Effector CD4-positive, alpha-beta T cell (primary cell): ENCODE measurements around the gene C17orf107.

Experiments
- DNase-seq: peaks from one replicate; pipeline ENCODE4 v3.0.0-alpha.2; 2020

Gene C17orf107

DNA sequence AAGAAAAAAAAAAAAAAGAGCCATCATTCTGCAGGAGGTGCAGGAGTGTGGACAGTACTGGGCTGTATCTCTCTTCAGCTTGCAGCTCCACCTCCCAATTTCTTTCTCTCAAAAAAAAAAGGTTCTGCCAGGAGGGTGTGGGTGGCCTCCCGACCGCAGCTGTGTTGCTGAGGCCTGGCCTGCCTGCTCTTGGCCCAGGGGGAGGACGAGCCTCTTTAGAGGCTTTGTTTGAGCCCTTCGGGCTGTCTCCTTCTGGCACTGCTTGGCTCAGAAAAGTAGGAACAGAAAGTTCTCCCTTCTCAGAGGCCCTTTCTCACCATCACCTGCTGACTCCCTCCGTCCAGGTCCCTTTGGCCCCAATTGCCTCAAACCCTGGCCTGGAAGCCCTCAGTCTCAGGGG is 22.2 kb upstream of the C17orf107 start:
- no peak for DNase-seq

GRCh38 chr17:4879601-4880000 is 19.7 kb upstream of the C17orf107 start:
- no peak for DNase-seq

GRCh38 chr17:4880857-4881256 is 18.5 kb upstream of the C17orf107 start:
- no peak for DNase-seq

DNA sequence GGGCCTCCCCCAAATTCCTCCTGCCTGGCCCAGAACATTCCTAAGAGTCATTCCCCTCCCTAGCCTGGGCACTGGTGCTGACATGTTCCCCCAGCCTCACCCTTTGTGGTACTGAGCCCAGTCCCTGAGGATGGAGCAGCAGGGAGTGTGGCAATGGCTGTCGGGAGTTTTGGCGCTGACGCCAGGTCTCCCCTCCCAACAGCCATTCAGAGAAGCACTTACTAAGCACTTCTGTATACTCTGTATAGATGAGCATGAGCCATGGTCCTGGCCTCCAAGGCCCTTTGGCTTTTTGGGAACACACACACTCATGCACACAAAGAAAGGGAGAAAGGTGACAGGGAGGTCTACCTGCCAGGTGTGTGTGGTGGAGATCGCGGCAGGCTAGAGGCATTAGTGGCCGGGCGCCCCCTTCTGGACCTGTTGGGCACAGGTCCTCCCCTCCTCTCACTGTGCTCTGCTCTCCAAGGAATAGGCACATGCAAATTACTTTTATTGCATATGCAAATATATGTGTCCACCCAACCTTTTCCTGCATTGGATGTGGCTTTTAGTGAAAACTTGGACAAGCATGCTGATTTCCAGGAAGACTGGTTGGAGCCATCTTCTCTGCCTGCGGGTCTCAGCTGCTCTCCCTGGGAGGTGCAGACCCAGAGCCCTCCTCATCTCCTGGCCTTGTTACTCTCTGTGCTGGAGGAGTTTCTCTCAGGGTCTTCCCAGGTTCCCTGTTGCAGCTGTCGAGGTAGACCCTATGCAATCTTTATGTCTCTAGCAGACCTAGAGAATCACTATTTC is 17.4 kb upstream of the C17orf107 start:
- DNase-seq = peak; percentile 60

DNA sequence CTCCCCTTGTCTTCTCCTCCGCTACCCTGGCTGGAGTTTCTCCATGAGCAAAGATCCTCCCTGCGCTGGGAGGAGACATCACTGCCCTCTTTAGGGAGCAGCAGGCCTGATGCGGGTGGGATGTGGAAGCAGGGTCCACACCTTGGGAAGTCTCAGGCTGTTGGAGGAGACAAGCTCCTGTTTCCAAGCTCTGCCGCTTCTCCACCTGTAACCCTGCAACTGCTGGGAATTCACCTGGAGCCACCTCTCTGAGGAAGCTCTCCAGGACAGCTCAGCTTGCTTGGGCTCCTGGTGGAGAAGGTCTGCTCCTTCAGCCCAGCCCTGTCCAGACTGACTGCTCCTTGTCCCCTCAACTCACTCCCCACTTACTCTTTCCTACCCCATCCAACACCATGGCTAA is 14.8 kb upstream of the C17orf107 start:
- DNase-seq = no peak

GRCh38 chr17:4886830-4887229 is 12.5 kb upstream of the C17orf107 start:
- no peak for DNase-seq

- no peak for DNase-seq
These were observed 11.8 kb upstream of the C17orf107 start for GRCh38 chr17:4887581-4887980.

GRCh38 chr17:4891411-4892410 is 7.6 kb upstream of the C17orf107 start:
- no peak for DNase-seq

GRCh38 chr17:4892499-4893221 is 6.7 kb upstream of the C17orf107 start:
- no peak for DNase-seq

DNA sequence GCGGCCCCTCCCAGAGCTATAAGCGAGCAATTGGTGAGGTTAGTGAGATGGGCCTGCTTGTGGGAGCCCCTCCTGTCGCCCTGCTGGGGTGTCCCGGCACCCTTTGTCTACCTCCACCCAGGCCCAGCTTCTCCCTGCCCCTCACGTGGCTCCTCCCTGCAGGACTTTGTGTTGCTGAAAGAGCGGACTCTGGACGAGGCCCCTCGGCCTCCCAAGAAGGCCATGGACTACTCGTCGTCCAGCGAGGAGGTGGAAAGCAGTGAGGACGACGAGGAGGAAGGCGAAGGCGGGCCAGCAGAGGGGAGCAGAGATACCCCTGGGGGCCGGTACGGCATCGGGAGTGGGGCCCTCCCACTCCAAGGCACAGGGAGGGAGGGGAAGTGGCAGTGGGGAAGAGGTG is 6.1 kb upstream of the C17orf107 start:
- no peak for DNase-seq

- no peak for DNase-seq
These were observed 5.4 kb upstream of the C17orf107 start for GRCh38 chr17:4893721-4894560.

- no peak for DNase-seq
These were observed 4.2 kb upstream of the C17orf107 start for GRCh38 chr17:4895121-4895520.

- no peak for DNase-seq
These were observed 3.5 kb upstream of the C17orf107 start for GRCh38 chr17:4895657-4896331.

- DNase-seq = no peak
These were observed 2.8 kb upstream of the C17orf107 start for GRCh38 chr17:4896332-4897197.

DNA sequence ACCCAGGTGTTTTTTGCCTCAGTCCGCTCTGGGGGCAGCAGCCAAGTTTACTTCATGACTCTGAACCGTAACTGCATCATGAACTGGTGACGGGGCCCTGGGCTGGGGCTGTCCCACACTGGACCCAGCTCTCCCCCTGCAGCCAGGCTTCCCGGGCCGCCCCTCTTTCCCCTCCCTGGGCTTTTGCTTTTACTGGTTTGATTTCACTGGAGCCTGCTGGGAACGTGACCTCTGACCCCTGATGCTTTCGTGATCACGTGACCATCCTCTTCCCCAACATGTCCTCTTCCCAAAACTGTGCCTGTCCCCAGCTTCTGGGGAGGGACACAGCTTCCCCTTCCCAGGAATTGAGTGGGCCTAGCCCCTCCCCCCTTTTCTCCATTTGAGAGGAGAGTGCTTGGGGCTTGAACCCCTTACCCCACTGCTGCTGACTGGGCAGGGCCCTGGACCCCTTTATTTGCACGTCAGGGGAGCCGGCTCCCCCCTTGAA is 2.1 kb upstream of the C17orf107 start:
- DNase-seq = no peak

DNA sequence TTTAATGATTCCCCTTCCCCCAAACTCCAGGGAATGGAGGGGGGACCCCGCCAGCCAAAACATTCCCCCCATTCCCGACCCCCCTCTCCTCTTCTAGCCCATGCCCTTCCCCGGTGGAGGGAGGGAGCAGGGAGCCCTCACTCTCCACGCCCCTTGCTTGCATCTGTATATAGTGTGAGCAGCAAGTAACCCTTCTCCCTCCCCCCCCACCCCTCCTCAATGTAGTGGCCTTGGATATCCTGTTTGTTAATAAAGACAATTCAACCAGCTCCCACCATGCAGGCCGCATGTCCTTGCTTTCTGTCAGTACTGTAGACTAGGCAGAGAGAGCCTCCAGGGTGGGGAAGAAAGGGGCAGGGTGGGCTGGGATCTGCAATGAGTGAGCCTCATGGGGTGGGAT is 1.6 kb upstream of the C17orf107 start:
- DNase-seq = no peak

- no peak for DNase-seq
These were observed 985 bp upstream of the C17orf107 start for GRCh38 chr17:4898351-4898750.

DNA sequence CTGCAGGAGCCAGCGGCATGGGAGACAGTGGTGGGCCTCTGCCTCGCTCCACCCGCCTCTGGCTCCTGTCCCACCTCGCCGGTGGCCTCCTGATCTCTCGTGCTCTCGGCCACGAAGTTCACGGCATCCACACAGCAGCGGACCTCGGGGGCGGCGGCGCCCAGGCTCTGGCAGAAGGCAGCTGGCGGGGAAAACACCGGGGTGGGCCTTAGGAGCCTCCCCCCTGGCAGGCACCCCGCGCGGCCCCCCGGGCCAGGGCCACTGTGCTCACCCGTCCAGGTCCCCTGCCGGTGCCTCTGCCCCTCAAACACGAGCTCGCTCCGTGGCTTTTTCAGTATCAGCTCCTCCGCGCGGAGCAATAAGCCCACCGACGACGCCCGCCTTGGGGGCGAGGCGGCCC is 409 bp upstream of the C17orf107 start:
- no peak for DNase-seq

DNA sequence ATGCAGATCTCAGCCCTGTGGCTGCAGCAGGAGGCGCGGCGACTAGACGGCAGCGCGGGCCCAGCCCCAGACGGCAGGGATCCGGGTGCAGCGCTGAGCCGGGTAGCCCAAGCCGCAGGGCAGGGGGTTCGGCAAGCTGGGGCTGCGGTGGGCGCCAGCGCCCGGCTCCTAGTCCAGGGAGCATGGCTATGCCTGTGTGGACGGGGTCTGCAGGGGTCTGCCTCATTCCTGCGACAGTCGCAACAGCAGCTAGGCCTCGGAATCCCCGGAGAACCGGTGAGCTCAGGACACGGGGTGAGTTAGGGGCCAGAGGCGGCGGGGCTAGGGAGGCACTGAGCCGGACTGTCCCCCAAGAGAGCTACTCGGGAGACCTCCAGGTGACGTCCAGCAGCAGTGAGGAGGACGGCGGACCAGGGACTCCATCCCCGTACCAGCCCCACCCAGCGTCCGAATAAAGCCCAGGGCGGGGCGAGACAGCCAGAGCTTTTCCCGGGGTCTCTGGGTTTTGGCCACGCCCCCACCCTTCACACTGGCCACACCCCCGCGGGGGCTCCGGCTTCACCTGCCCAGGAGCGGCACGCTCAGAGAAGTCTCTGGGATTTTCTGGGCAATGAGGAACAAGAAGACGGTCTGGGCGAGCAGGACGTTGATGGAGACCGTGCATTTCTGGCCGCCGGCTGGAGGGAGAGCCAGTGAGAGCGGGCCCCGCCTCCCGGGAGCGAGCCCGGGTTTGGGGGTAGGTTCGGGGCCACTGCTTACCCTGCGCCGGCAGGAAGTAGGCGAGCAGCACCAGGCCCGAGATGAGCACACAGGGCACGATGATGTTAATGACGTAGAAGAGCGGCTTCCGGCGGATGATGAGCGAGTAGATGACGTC is 1.1 kb downstream of the C17orf107 start:
- DNase-seq = peak; percentile 58
